NCI-H146 treated with DMSO at 0.1 percent for 48 hours (cell line): ENCODE measurements around the gene AMBP.

Source experiments
- DNase-seq: peaks from one replicate; lab custom pipeline; 2025; ENCODE audit not compliant: unreplicated experiment; lab: John Stamatoyannopoulos, UW

Gene AMBP

DNA sequence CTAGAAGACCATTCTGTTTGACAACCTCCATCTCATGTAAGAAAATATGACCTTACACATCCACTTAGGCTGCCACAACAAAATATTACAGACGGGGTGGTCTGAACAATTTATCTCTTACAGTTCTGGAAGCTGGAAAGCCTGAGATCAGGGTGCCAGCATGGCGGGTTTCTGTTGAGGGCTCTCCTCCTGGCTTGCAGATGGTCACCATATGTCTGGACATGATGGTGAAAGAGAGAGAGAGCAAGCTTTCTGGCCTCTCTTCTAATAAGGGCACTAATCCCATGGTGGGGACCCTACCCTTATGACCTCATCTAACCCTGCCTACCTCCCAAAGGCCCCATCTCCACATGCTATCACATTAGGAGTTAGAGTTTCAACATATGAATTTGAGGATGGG lies 66.0 kb downstream of the AMBP start:
- no peak for DNase-seq

DNA sequence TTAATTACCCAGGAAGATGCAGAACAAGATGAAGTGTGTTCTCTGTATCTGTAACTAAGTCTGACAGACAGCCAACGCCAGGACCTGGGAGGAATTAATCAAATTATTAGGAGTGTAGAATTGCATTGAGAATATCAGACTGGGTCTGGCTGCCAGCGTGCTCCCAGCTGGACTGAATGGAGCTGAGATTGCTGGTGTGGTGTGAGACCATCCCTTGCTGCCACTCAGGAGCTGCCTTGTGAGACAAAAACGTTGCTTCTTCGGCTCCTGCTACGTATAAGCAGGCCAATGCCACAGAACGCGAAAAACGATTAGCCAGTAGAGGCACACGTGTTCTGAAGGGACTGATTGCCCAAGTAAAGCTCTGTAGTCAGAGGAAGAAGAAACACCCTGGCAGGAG lies 66.8 kb downstream of the AMBP start:
- DNase-seq, result no peak
